Measurements from ENCODE around the gene CCM2.

- no peak for TF ChIP-seq EZH2phosphoT487 (IDR thresholded peaks at IDR 0.05; ENCODE audit: borderline replicate concordance, low read depth, low read length)
- TF ChIP-seq, protein P1, sequence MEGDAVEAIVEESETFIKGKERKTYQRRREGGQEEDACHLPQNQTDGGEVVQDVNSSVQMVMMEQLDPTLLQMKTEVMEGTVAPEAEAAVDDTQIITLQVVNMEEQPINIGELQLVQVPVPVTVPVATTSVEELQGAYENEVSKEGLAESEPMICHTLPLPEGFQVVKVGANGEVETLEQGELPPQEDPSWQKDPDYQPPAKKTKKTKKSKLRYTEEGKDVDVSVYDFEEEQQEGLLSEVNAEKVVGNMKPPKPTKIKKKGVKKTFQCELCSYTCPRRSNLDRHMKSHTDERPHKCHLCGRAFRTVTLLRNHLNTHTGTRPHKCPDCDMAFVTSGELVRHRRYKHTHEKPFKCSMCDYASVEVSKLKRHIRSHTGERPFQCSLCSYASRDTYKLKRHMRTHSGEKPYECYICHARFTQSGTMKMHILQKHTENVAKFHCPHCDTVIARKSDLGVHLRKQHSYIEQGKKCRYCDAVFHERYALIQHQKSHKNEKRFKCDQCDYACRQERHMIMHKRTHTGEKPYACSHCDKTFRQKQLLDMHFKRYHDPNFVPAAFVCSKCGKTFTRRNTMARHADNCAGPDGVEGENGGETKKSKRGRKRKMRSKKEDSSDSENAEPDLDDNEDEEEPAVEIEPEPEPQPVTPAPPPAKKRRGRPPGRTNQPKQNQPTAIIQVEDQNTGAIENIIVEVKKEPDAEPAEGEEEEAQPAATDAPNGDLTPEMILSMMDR (conservative IDR thresholded peaks at IDR 0.05; ENCODE audit: low read length), result peak; percentile 79
Measured at GRCh38 chr7:44973610-44974401, 26.2 kb upstream of the CCM2 start.
